Urinary bladder (tissue), 4 donors: Measurements from ENCODE around the gene EDIL3. TPM values are rescaled to one million over a fixed set of nuclear protein-coding genes. Genes with fewer than 3 reads are reported as not detected.

ENCODE experiments used
- DNase-seq: peaks from one replicate; pipeline ENCODE4 v3.0.0-alpha.2; 2015; ENCODE audit errors: extremely low spot score
- H3K27ac ChIP-seq: one replicate; pipeline ENCODE4 v1.5.1; 2013; ENCODE audit warnings: low read depth, mild to moderate bottlenecking, moderate library complexity
- H3K36me3 ChIP-seq: one replicate; pipeline ENCODE4 v1.6.1; 2013; ENCODE audit warnings: mild to moderate bottlenecking, moderate library complexity; ENCODE audit not compliant: insufficient read depth
- H3K4me1 ChIP-seq: one replicate; pipeline ENCODE4 v1.6.1; 2013; ENCODE audit warnings: mild to moderate bottlenecking, moderate library complexity; ENCODE audit not compliant: insufficient read depth
- H3K4me3 ChIP-seq: one replicate; pipeline ENCODE4 v1.5.1; 2013; ENCODE audit warnings: low read depth, low read length
- WGBS: extraction: QIAGEN DNeasy Blood & Tissue Kit; methylation state at CpG from one replicate; pipeline ENCODE4 v1.1.7; 2013; 5-methylcytosine and 5-hydroxymethylcytosine counted together
- polyA plus RNA-seq: library from polyadenylated mRNA; stranded (reverse); fragments of 200-250 nt; gene quantifications from one replicate; pipeline ENCODE4 v1.2.3, GENCODE V29; 2013
- total RNA-seq: library from RNA; depleted of rRNA; stranded (reverse); fragments of >200 nt; gene quantifications from one replicate; pipeline ENCODE4 v1.2.3, GENCODE V29; 2014
- donor health status: healthy with polysubstance abuse.
- donor health status: healthy.

EDIL3 gene
- total and polyA plus RNA-seq, 2 donors = 19.2 to 45.5 TPM

DNA sequence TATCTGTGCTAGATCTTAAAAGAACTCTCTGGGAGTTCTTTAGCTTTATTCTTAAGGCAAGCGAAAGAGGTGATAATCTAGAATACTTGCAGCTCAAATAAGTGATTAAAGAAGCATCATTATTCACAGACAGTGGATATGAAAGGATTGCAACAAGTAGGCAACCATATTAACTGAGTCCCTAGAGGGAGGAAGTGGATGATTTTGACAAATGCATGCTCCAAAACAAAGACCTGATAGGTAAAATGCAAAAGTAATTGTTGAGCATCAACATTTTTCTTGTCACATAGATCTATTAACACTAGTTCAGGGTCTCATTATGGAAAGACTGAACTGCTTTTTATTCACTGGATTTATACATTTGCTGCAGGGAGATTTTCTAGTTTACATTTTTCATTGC lies 109.1 kb downstream of the EDIL3 start:
- Histone ChIP-seq H3K4me3 (no peak overlapping the region), H3K4me1 (no peaks in the 10 kb centered on the region), H3K36me3 (no peaks in the 10 kb centered on the region), H3K27ac (no peak overlapping the region)
- DNase-seq = no peak
- WGBS = 95% methylated on average over 1 of the region's 1 CpG

DNA sequence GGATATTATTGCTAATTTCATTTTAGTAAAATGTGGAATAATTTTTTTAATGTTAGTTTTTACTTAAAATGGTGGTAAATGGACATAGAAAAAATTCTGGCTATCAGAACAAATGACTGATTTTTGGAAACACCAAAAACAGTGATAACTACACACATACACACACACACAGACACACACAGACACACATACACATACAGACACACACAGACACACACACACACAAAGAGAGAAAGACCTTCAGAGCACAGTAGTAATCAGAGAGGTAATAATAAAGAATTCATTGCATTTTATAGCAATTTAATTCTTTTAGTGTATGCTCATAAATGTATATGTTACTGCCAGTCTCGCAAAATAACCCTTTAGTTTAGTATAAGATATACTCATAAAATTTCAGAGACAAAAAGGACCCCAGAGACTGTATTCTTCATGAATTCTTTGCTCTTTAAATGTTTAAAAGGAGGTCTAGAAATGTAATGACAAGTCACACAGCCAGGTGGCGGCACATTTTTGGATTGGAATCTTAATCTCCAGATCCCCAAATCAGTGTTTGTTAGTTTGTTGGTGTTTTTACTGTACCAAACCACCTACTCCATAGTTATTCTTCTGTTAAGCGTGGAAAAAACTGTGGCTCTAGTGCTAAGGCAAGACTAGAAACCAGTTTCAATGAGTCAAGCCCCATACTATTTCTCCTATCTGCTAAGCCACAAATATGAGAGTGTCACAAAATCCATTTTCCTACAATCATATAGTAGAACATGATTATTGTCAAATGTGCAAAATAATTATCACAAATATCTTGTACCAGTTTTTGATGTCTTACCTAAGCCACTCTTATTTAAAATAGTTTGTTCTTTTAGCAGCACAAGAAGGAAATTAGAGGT lies 109.9 kb downstream of the EDIL3 start:
- 81% methylated on average over 3 of the region's 3 CpGs for WGBS

DNA sequence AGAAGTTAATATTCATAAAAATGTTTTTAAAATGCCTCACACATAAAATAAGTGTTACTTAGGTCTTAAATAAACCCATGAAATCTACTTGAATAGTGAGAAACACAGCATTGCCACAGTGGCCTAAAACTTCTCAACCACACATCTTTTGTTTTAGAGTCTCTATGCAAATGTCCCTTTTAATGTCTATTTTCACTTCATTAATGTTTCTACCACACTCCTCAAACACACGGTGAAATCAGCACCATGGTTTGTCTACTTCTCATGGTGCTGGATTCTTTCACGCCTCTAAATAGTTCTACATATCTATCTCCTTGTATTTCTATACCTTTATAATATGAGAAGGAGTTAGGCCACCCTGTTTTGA lies 111.2 kb downstream of the EDIL3 start:
- 91% methylated on average over 2 of the region's 2 CpGs for WGBS
- Histone ChIP-seq H3K27ac (no peak overlapping the region), H3K36me3 (no peaks in the 10 kb centered on the region), H3K4me1 (no peaks in the 10 kb centered on the region), H3K4me3 (no peak overlapping the region)
- no peak for DNase-seq

More for the DNA sequence above, 109.9 kb downstream of the EDIL3 start:
- no peaks in the 10 kb centered on the region for H3K36me3 ChIP-seq
- H3K4me3 ChIP-seq = no peak overlapping the region
- no peak for DNase-seq
- H3K27ac ChIP-seq = no peak overlapping the region
- H3K4me1 ChIP-seq = no peaks in the 10 kb centered on the region

DNA sequence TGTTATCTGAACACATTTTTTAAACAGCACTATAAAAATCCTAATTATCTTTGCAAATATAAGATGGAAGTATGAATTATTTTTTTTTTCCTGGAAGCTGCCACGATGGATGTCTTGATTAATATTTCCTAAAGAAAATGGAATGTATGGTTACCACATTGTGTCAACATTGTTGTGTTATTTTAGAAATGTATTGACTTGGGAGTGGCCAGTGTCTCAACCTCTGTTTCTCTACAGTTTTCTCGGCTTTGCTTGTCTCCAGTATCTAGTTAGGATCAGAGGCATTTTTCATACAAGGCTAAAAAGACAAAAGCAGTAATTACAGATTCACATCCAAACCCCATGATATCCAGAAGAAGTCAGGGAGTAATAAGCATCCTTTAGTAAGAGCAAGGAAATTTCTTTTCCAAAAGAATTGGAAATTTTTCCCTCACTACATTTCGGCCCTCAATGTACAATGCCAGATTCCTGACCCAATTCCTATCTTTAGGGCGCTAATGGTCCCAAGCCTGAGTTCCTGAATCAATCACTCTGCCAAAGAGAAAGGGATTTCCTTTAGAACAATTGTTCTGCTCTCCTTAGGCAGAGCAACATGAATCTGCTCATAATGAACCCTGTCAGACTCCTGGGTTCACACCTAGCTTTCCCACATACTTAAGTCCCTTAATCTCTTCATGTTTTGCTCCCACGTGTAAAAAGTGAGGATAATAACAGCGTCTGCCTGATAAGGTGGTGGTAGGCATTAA lies 111.7 kb downstream of the EDIL3 start:
- Histone ChIP-seq H3K36me3 (no peaks in the 10 kb centered on the region), H3K4me3 (no peak overlapping the region), H3K4me1 (no peaks in the 10 kb centered on the region), H3K27ac (no peak overlapping the region)
- no peak for DNase-seq
- 73% methylated on average over 6 of the region's 6 CpGs for WGBS

DNA sequence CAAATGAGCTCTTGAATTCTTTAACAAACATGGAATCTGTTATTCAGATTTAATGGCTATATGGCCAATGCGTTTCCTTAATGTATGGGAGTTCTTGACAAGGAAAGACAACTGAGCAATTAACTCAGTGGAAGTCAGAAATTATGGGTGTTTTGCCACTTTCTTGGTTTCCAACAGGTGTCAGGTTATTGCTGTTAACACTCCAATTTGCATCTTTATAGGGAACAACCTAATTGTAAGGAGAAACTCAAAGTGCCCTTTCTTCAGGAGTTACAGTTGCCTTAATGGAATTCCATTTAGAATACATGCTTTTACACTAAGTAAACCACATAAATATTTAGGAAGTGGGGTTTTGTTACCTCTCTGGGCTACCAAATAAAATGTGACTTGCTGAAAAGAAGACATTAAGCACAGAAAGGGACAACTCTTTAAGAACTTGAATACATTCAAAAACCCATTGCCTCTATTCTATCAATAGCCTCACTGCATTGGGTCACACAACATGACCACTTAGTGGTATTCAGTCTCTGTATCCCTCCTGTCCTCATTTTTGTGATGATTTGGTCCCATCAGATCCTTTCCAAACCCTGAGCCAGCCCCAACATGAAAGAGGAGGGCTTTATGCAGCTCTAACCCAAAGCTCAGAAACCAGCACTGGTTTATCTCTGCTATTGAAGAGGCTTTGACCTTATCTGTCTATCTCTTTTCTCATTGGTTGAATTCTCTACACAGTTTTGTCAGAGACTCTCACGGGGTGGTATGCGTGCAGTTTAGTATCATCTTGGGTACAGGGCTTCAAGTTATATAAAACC lies 118.7 kb downstream of the EDIL3 start:
- no peaks in the 10 kb centered on the region for H3K36me3 ChIP-seq
- no peak for DNase-seq
- H3K4me1 ChIP-seq = no peaks in the 10 kb centered on the region
- H3K27ac ChIP-seq = no peak overlapping the region
- H3K4me3 ChIP-seq = no peak overlapping the region
- WGBS = 69% methylated on average over 3 of the region's 3 CpGs

DNA sequence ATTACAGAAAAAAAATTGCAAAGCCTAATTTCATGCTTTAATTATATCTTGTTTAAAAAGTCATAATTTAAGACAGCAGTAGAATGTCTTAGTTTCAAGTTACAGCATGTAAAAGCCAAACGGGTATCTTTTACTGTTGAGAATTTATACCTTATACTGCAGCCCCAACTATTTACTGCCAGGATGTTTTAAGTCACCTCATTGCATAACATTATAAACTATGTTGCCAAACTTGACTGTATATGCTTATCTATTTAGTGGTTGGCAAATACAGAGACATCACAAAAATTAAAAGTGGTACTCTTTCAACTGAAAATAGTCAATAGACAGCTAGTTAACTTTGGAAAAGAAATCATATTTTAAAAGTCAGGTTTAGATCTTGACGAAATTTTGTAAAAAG lies 119.5 kb downstream of the EDIL3 start:
- H3K4me1 ChIP-seq = no peaks in the 10 kb centered on the region
- H3K36me3 ChIP-seq = no peaks in the 10 kb centered on the region
- H3K27ac ChIP-seq = no peak overlapping the region
- H3K4me3 ChIP-seq = no peak overlapping the region
- DNase-seq = no peak
- WGBS = 54% methylated on average over 2 of the region's 2 CpGs

DNA sequence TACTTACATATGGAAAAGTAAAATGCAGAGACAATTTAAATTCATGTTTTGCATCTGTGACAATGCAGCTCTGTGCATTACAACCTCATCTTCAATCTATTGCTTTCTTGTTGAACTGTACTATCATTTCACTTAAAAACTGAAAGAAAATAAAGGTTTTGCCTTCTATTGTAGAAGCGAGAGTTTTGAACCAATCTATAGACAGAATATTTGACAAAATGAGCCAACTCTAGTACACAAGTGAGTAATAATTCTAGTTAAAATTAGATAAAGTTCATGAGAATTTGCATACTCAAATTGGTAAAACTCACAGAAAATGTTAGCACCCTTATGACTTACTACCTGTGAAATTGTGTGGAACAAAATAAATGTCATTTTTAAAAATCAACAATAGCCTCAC lies 123.7 kb downstream of the EDIL3 start:
- WGBS = 95% methylated on average over 1 of the region's 1 CpG

DNA sequence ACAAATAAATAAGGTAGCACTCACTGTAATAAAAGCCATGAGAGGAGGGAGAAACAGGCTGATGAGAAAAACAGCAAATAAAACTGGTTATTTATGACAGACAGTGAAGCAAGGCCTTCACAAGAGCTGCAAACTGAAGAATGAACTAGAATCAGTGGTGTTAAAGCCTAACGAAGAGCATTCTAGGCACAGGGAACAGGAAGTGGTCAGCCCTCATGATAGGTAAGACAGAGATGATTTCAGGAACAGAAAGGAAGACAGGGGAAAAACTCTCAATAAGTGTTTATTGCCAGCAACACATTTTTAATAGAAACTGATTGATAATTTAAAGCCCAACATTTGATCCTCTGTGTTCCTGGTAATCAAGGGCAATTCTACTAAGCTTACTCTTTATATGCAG lies 124.5 kb downstream of the EDIL3 start:
- Histone ChIP-seq H3K4me3 (no peak overlapping the region), H3K27ac (no peak overlapping the region), H3K4me1 (no peaks in the 10 kb centered on the region), H3K36me3 (no peaks in the 10 kb centered on the region)
- DNase-seq = no peak
- 63% methylated on average over 1 of the region's 1 CpG for WGBS

More for the DNA sequence above, 123.7 kb downstream of the EDIL3 start:
- Histone ChIP-seq H3K4me3 (no peak overlapping the region), H3K4me1 (no peaks in the 10 kb centered on the region), H3K27ac (no peak overlapping the region), H3K36me3 (no peaks in the 10 kb centered on the region)
- no peak for DNase-seq

DNA sequence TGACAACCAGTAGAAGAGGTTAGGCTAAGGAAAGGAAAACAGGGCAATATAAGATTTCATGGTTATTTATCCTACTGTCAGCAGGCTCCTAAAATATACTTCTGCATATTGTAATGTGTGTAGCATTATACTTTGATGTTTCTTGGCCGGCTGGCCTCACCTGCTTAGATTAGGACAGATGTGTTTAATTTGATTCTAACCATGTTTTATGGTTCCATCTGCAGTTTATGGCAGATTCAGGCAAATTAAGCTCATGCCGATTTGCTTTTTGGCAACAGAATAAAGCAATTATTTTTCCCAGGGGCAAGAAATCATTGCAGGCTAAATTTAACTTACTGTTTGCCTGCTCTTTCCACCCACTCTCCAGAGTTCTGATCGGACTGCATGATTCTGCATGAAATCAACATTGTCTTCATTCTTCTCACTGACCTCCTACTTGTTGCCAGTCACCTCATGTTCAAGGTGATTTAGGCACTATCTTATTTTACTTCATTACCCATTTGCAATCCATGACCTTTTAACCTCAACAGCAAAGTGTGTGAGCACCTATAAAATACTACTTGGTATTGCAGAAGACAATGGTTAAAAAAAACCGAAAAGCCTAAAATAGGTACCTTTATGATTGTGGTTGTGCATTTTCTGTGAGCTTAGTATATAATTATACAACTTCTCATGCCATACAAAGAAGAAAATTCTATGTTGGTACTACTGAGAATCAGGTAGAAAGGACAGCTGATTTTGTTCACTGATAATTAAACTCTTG lies 125.2 kb downstream of the EDIL3 start:
- Histone ChIP-seq H3K4me3 (no peak overlapping the region), H3K4me1 (no peaks in the 10 kb centered on the region), H3K36me3 (no peaks in the 10 kb centered on the region), H3K27ac (no peak overlapping the region)
- no peak for DNase-seq
- 64% methylated on average over 4 of the region's 4 CpGs for WGBS

DNA sequence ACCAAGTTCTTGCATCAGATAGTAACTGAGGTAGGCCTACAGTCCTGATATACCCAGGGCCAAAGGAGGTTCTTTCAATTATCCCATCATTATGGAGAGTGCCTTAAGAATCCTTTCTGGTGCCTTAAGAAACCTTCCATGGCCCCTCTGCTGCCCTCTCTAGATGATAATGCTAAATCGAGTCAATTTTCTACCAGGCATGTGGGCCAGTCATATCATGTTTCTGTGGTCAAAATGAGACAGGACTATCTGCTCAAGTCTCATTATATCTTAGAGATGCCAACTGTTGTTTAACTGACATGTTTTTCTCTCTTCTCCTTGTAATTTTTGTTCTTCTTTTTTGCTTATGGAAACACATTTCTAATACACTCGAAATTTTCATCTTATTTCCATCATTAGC lies 127.6 kb downstream of the EDIL3 start:
- no peak for DNase-seq
- WGBS = 84% methylated on average over 2 of the region's 2 CpGs
- Histone ChIP-seq H3K36me3 (no peaks in the 10 kb centered on the region), H3K4me3 (no peak overlapping the region), H3K4me1 (no peaks in the 10 kb centered on the region), H3K27ac (no peak overlapping the region)

DNA sequence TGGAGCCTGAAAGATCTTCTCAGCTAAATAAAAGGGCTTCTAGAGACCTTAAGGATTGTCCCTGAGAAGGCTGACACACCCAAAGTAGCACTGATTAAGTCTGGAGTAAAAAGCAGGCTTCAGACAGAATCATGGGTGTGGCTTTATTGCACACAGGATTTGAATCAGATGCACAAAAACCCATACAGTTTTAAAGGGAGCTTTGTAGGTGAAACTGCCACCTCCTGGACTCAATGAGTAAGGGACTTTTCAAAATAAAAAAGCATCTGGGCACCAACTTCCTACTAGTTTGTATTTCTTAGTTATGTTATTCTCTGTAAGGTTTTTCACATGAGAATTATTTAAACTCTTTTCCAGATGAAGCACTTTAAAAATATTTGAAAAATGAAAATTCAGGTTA lies 129.4 kb downstream of the EDIL3 start:
- no peak overlapping the region for H3K4me3 ChIP-seq
- no peak overlapping the region for H3K27ac ChIP-seq
- H3K4me1 ChIP-seq = no peaks in the 10 kb centered on the region
- H3K36me3 ChIP-seq = no peaks in the 10 kb centered on the region
- DNase-seq = no peak

DNA sequence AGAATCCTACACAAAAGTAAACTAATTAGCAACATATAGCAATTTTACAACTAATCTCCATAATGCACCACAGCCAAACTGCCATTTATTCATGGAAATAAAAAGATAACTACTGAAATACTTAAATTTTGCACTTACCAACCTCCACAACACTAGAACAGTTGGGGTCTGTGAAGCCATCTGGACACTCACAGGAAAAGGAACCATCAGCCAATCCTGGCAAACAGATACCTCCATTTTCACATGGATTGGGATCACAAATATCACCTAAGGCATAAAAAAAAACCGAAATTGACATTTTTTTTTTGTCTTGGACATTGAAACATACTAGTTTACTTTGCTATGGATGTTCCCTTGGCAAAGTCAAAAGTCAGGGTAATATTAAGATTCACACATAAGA lies 130.7 kb downstream of the EDIL3 start:
- no peaks in the 10 kb centered on the region for H3K4me1 ChIP-seq
- no peaks in the 10 kb centered on the region for H3K36me3 ChIP-seq
- no peak overlapping the region for H3K27ac ChIP-seq
- DNase-seq = no peak
- WGBS = 83% methylated on average over 1 of the region's 1 CpG
- H3K4me3 ChIP-seq = no peak overlapping the region

DNA sequence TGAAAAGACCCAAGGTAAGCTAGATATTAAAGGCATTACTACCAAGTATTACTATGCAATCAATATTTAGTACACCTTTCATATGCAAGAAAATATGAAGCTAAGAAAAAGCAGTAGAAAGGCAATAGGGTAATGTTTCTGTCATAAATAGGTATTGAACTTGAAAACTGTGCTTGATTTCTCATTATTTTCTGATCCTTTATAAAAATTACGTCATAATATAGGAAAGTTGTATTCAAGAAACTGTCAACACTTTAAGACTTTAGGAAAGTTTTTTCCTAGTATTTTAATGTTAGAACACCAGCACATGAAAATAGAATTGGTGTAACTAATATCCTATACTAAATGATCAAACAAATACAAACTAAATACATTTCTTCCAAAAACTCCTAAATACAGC lies 133.2 kb downstream of the EDIL3 start:
- 86% methylated on average over 1 of the region's 1 CpG for WGBS
- Histone ChIP-seq H3K27ac (no peak overlapping the region), H3K4me1 (no peaks in the 10 kb centered on the region), H3K36me3 (no peaks in the 10 kb centered on the region), H3K4me3 (no peak overlapping the region)
- no peak for DNase-seq
